CD4-positive, CD25-positive, alpha-beta regulatory T cell (primary cell): ENCODE measurements around the gene LRIT2. TPM values are rescaled to one million over a fixed set of nuclear protein-coding genes. Genes with fewer than 3 reads are reported as not detected.
A peak's percentile ranks its signal among the peaks of the same experiment; 100 is the strongest.

Experiments used
- ATAC-seq, 2 donors: fragments of 150-1000 bp; cut with Tn5 transposase; one replicate each; pipeline ENCODE4 v1.10.0; 2021; ENCODE audit warnings: low read depth in 2 of 2, moderate number of reproducible peaks in 2 of 2, moderate library complexity in 1 of 2
- DNase-seq, 3 donors: peaks; one replicate each; pipeline versions ENCODE4 v3.0.0 to v3.0.0-alpha.2; 2012 to 2022; ENCODE audit warnings: mixed read lengths in 1 of 3
- H3K27ac ChIP-seq: one replicate; pipeline ENCODE4 v1.7.0; 2013; ENCODE audit warnings: mild to moderate bottlenecking, low read length; ENCODE audit not compliant: insufficient read depth, poor library complexity, severe bottlenecking
- H3K27me3 ChIP-seq: one replicate; pipeline ENCODE4 v1.7.0; 2013; ENCODE audit warnings: low read length; ENCODE audit not compliant: control insufficient read depth, insufficient read depth
- H3K36me3 ChIP-seq: one replicate; pipeline ENCODE4 v1.7.0; 2013; ENCODE audit warnings: mild to moderate bottlenecking, low read length, moderate library complexity; ENCODE audit not compliant: control insufficient read depth, insufficient read depth
- H3K4me1 ChIP-seq: 2 replicates; pipeline ENCODE4 v1.7.0; 2013; ENCODE audit warnings: mild to moderate bottlenecking, low read length; ENCODE audit not compliant: insufficient read depth, control insufficient read depth, poor library complexity, severe bottlenecking
- H3K4me3 ChIP-seq: one replicate; pipeline ENCODE4 v1.7.0; 2013; ENCODE audit warnings: low read depth, mild to moderate bottlenecking, low read length, moderate library complexity
- H3K9me3 ChIP-seq, 2 experiments: 1 replicate in 1 of 2; 2 replicates in 1 of 2; pipeline ENCODE4 v1.7.0; 2013; ENCODE audit warnings: low read length in 2 of 2, mild to moderate bottlenecking in 1 of 2, moderate library complexity in 1 of 2; ENCODE audit not compliant: control insufficient read depth in 2 of 2
- H3K27ac Mint-ChIP-seq, 3 donors: one replicate each; pipeline ENCODE4 v1.8.0; 2020 to 2022; ENCODE audit warnings: mild to moderate bottlenecking in 3 of 3, mixed read lengths in 3 of 3, moderate library complexity in 2 of 3
- H3K27me3 Mint-ChIP-seq: one replicate; pipeline ENCODE4 v1.8.0; 2022; ENCODE audit warnings: mild to moderate bottlenecking, mixed read lengths
- H3K36me3 Mint-ChIP-seq: one replicate; pipeline ENCODE4 v1.8.0; 2020; ENCODE audit warnings: mixed read lengths
- H3K4me1 Mint-ChIP-seq, 4 donors: one replicate each; pipeline ENCODE4 v1.8.0; 2020 to 2022; ENCODE audit warnings: mixed read lengths in 4 of 4, mild to moderate bottlenecking in 1 of 4
- H3K4me3 Mint-ChIP-seq, 4 donors: one replicate each; pipeline ENCODE4 v1.8.0; 2020 to 2022; ENCODE audit warnings: mild to moderate bottlenecking in 4 of 4, mixed read lengths in 4 of 4, moderate library complexity in 3 of 4
- H3K9me3 Mint-ChIP-seq, 7 donors: one replicate each; pipeline ENCODE4 v1.8.0; 2020 to 2022; ENCODE audit warnings: mixed read lengths in 7 of 7, mild to moderate bottlenecking in 3 of 7, moderate library complexity in 2 of 7
- polyA plus RNA-seq, 4 donors: library from polyadenylated mRNA; unstranded; fragments of 300-500 nt; fragmentation: Illumina TruSeq; gene quantifications; one replicate each; pipeline ENCODE4 v1.2.3, GENCODE V29; 2021
- total RNA-seq: library from RNA; stranded (reverse); gene quantifications from one replicate; pipeline ENCODE4 v1.2.3, GENCODE V29; 2022

Gene LRIT2
- total and polyA plus RNA-seq, 5 donors from 2014 or later: not detected

DNA sequence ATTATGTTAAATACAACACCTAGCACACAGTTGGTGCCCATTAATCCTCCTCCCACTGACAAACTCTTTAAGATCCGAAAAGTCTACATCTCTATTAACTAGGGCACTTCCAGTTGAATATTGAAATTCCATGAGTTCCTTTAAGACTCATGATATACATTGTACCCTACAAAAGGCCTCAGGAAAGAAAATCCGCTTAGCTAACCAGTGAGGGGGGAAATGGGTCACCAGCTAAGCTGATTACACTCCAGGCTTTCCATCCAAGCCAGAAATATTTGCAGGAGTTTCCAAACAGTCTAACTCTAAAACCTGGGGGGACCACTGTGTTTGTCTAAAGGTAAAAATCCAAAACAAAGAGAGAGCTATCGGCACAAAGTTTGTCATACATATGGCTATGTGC lies 1.3 kb upstream of the LRIT2 start:
- H3K36me3 Mint-ChIP-seq: no peaks in the 10 kb centered on the region
- ATAC-seq (no peak), DNase-seq (no peak)
- no peak overlapping the region for H3K4me3 ChIP-seq
- H3K4me1 ChIP-seq: no peaks in the 10 kb centered on the region
- H3K27ac Mint-ChIP-seq: no peak overlapping the region
- H3K36me3 ChIP-seq: no peaks in the 10 kb centered on the region
- H3K4me1 Mint-ChIP-seq: no peaks in the 10 kb centered on the region
- H3K27me3 ChIP-seq: no peaks in the 10 kb centered on the region
- no peaks in the 10 kb centered on the region for H3K27me3 Mint-ChIP-seq
- H3K27ac ChIP-seq: no peak overlapping the region
- H3K9me3 Mint-ChIP-seq: no peaks in the 10 kb centered on the region
- no peaks in the 10 kb centered on the region for H3K9me3 ChIP-seq
- no peak overlapping the region for H3K4me3 Mint-ChIP-seq

DNA sequence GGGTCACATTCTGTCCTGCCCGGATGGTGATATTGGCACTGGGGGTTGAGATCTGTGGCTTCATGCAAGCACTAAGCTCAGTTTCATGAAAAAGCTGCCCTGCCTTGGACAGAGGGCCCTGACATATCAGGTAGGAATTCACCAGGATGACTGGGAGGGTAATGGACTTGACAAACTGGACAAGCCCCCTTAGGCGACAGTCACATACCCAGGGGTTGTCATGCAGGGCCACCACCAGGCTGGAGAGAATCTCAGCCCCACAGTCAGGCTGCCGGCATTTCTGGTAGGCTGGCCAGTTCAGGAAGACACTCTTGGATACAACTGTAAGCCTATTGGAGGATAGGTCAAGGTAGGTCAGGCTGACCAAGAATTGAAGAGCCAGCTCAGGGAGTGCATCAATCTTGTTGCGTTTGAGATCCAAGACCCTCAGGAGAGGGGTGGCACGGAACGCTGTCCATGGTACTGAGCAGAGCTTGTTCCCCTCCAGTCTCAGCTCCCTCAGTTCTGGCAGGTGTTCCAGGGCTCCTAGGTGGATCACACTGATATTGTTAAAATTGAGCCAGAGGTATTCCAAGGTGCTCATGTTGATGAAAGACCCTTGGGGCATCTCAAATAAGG lies 824 bp downstream of the LRIT2 start:
- H3K4me3 Mint-ChIP-seq: no peak overlapping the region
- H3K9me3 Mint-ChIP-seq: peaks cover 0 to 4% (median 0%) of the 10 kb centered on the region in 7 donors
- Histone ChIP-seq H3K4me3 (no peak overlapping the region), H3K9me3 (peaks cover 0 to 2% of the 10 kb centered on the region in 2 experiments), H3K27ac (no peak overlapping the region), H3K36me3 (no peaks in the 10 kb centered on the region), H3K4me1 (no peaks in the 10 kb centered on the region), H3K27me3 (no peaks in the 10 kb centered on the region)
- ATAC-seq (no peak), DNase-seq (no peak)
- no peaks in the 10 kb centered on the region for H3K4me1 Mint-ChIP-seq
- H3K36me3 Mint-ChIP-seq: no peaks in the 10 kb centered on the region
- no peaks in the 10 kb centered on the region for H3K27me3 Mint-ChIP-seq
- H3K27ac Mint-ChIP-seq: no peak overlapping the region

DNA sequence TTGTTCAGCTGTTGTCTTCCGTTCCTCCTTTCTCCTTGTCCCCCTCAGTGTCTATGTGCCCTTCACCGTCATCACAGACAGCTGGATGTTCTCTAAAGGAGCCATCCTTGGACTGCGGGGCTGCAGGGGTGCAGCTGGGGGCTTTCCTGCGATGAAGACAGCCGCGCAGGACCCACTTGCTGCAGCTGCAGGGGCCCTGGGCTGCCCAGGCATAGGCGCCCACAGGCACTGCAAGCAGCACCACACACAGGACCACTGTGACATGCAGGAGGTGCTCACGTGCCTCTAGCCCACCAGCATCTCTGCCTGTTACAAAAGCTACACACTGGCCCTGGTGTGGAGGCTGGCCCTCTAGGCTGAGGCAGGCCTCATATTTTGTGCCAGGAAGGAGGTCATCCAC lies 3.4 kb downstream of the LRIT2 start:
- ATAC-seq: no peak
- Histone ChIP-seq H3K4me1 (no peaks in the 10 kb centered on the region), H3K27me3 (no peaks in the 10 kb centered on the region), H3K36me3 (no peaks in the 10 kb centered on the region), H3K27ac (no peak overlapping the region), H3K4me3 (no peak overlapping the region), H3K9me3 (peaks cover 0 to 6% of the 10 kb centered on the region in 2 experiments)
- no peaks in the 10 kb centered on the region for H3K36me3 Mint-ChIP-seq
- peaks cover 0 to 5% (median 4%) of the 10 kb centered on the region in 7 donors for H3K9me3 Mint-ChIP-seq
- DNase-seq: no peak
- no peak overlapping the region for H3K27ac Mint-ChIP-seq
- no peaks in the 10 kb centered on the region for H3K27me3 Mint-ChIP-seq
- H3K4me1 Mint-ChIP-seq: no peaks in the 10 kb centered on the region
- no peak overlapping the region for H3K4me3 Mint-ChIP-seq

DNA sequence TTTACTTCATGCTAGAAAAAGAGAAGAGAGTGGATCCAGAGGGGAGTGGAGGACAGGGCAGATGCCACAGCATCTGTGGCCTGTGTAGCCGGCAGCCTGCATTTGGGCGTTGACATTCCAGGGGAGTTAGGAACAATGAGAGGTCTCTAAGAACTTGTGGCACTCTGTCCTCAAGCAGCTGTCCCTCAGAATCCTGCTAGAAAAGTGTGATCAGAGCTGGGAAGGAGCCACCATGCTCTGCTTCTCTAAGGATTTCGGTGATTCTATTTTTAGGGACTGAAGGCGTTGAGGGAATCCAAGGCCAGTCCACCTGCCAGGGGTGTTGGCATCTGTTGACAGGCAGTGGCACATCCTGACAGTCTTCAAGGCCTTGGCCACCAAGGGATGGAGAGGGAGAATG lies 7.6 kb downstream of the LRIT2 start:
- Mint-ChIP-seq H3K27ac (no peak overlapping the region), H3K27me3 (no peaks in the 10 kb centered on the region), H3K4me3 (no peak overlapping the region), H3K36me3 (no peaks in the 10 kb centered on the region), H3K4me1 (peaks cover 0 to 4% (median 0%) of the 10 kb centered on the region in 4 donors), H3K9me3 (peaks cover 0 to 5% (median 4%) of the 10 kb centered on the region in 7 donors)
- Histone ChIP-seq H3K27me3 (no peaks in the 10 kb centered on the region), H3K4me1 (no peaks in the 10 kb centered on the region), H3K36me3 (no peaks in the 10 kb centered on the region), H3K27ac (no peak overlapping the region), H3K9me3 (peaks cover 0 to 6% of the 10 kb centered on the region in 2 experiments), H3K4me3 (no peak overlapping the region)
- ATAC-seq: no peak
- DNase-seq: no peak

DNA sequence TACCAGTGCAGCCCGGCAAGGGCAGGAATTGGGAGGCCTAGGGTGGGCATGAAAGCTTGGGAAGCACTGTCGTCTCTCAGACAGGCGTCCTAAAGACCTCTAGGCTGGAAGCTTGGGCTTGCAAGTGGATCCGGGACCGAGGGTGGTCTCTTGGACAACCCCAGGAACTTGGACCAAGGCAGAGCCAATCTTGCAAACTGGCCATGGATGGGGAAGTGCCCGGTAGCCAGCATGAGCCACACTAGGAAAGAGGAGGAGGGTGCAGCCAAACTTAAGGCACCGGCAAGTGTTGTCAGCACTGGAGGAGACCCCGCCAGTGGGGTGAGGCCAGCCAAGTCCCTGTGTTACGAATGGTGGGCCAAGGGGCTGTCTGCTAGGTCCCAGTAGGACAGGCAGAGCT lies 8.5 kb downstream of the LRIT2 start:
- no peak for ATAC-seq
- no peak for DNase-seq
- Histone ChIP-seq H3K4me3 (no peak overlapping the region), H3K27ac (no peak overlapping the region), H3K9me3 (peaks cover 0 to 6% of the 10 kb centered on the region in 2 experiments), H3K36me3 (no peaks in the 10 kb centered on the region), H3K4me1 (no peaks in the 10 kb centered on the region), H3K27me3 (no peaks in the 10 kb centered on the region)
- Mint-ChIP-seq H3K9me3 (peaks cover 0 to 5% (median 4%) of the 10 kb centered on the region in 7 donors), H3K4me1 (peaks cover 0 to 4% (median 0%) of the 10 kb centered on the region in 4 donors), H3K36me3 (no peaks in the 10 kb centered on the region), H3K27me3 (no peaks in the 10 kb centered on the region), H3K4me3 (no peak overlapping the region), H3K27ac (no peak overlapping the region)

DNA sequence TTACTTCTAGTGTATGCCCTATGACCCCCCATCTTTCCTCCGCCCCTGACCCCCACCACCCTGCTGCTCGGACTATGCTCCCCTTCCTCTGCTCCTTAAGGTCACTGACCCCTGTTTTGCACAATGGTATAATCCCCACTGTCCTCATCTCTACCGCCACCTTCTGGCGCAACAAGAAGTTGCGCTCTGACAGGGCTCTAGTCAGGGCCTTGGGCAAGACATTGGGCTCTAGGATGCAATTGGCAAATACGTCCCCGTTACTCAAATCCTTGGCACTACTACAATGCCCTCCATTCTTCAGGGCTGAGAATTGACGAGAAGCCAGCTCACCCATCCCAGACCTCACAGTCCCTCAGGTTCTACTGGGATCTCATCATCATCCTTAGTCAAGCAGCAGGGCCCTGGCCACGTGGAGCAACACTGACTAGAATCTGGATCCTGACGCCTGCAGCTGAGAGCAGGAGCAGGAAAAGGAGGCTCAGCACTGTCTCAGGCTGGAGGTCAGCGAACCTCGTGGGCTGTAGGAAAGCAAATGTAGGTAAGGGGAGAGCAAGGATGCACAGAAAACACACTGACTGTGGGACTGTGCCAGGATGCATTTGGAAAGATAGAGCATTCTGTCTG lies 10.6 kb downstream of the LRIT2 start:
- peaks cover 0 to 5% (median 2%) of the 10 kb centered on the region in 7 donors for H3K9me3 Mint-ChIP-seq
- H3K9me3 ChIP-seq: peaks cover 0 to 6% of the 10 kb centered on the region in 2 experiments
- H3K4me1 ChIP-seq: no peaks in the 10 kb centered on the region
- peak in 1 of 3 donors; percentile 40 for DNase-seq
- ATAC-seq: peak in 1 of 2 donors; percentile 17
- peak overlapping the region in 1 of 4 donors; percentile 51 for H3K4me3 Mint-ChIP-seq
- no peaks in the 10 kb centered on the region for H3K36me3 Mint-ChIP-seq
- peaks cover 0 to 4% (median 0%) of the 10 kb centered on the region in 4 donors for H3K4me1 Mint-ChIP-seq
- no peaks in the 10 kb centered on the region for H3K27me3 ChIP-seq
- H3K27ac Mint-ChIP-seq: no peak overlapping the region
- H3K27me3 Mint-ChIP-seq: no peaks in the 10 kb centered on the region
- no peak overlapping the region for H3K4me3 ChIP-seq
- H3K27ac ChIP-seq: no peak overlapping the region
- no peaks in the 10 kb centered on the region for H3K36me3 ChIP-seq

DNA sequence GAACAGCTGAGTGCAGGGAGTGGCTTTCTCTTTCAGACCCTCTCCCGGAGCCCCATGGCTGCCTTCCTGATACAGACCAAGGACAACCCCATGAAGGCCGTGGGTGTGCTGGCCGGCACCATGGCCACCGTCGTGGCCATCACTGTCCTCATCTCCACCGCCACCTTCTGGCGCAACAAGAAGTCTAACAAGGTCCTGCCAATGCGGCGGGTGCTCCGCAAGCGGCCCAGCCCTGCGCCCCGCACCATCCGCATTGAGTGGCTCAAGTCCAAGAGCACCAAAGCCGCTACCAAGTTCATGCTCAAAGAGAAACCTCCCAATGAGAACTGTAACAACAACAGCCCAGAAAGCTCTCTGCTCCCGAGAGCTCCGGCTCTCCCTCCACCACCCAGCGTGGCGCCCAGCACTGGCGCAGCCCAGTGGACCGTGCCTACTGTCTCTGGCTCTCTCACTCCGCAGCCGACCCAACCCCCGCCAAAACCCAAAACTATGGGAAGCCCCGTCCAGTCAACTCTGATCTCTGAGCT lies 11.2 kb downstream of the LRIT2 start:
- Histone ChIP-seq H3K4me1 (no peaks in the 10 kb centered on the region), H3K27ac (no peak overlapping the region), H3K4me3 (no peak overlapping the region), H3K9me3 (no peaks in the 10 kb centered on the region), H3K36me3 (no peaks in the 10 kb centered on the region), H3K27me3 (no peaks in the 10 kb centered on the region)
- H3K4me1 Mint-ChIP-seq: peaks cover 0 to 4% (median 0%) of the 10 kb centered on the region in 4 donors
- DNase-seq: no peak
- H3K9me3 Mint-ChIP-seq: peaks cover 0 to under 1% (median 0%) of the 10 kb centered on the region in 7 donors
- no peaks in the 10 kb centered on the region for H3K36me3 Mint-ChIP-seq
- H3K4me3 Mint-ChIP-seq: peak overlapping the region in 1 of 4 donors; percentile 51
- no peak for ATAC-seq
- H3K27ac Mint-ChIP-seq: no peak overlapping the region
- H3K27me3 Mint-ChIP-seq: no peaks in the 10 kb centered on the region
